NCI-H2029 treated with DMSO at 0.1 percent for 48 hours (cell line): ENCODE measurements around the gene NAV2.
A peak's percentile ranks its signal among the peaks of the same experiment; 100 is the strongest.
"Not testable (repeated sequence)": the region's sequence is repeated elsewhere in the genome, so short reads cannot be mapped to it uniquely, and the experiment has no call there.

Experiments used
- DNase-seq: peaks from one replicate; lab custom pipeline; 2025; lab: John Stamatoyannopoulos, UW

NAV2 gene

GRCh38 chr11:20005747-20006146 lies 293.1 kb downstream of the NAV2 start:
- no peak for DNase-seq

- not testable (repeated sequence) for DNase-seq
Measured at GRCh38 chr11:20006618-20007017, 294.0 kb downstream of the NAV2 start.

DNA sequence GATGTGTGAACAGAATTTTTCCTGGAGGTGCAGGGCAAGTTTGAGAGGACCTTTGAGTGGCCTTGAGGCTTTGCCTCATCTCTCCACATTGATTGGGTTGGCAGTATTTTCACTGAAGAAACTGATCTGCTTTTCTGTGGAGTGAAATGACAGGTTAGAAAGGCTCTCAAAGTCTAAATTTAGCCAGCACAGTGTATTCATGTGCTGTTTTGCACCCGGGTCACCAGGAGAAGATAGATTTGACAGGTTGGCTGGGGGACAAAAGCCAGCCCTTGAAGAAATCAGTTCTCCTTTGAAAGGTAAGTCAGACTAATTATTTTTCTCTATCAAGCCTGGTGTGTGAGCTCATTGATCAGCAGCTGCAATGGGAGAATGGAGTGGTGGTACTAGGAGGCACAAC lies 294.7 kb downstream of the NAV2 start:
- no peak for DNase-seq

GRCh38 chr11:20008190-20008870 lies 295.7 kb downstream of the NAV2 start:
- no peak for DNase-seq

GRCh38 chr11:20008871-20009644 lies 296.4 kb downstream of the NAV2 start:
- DNase-seq: no peak

DNA sequence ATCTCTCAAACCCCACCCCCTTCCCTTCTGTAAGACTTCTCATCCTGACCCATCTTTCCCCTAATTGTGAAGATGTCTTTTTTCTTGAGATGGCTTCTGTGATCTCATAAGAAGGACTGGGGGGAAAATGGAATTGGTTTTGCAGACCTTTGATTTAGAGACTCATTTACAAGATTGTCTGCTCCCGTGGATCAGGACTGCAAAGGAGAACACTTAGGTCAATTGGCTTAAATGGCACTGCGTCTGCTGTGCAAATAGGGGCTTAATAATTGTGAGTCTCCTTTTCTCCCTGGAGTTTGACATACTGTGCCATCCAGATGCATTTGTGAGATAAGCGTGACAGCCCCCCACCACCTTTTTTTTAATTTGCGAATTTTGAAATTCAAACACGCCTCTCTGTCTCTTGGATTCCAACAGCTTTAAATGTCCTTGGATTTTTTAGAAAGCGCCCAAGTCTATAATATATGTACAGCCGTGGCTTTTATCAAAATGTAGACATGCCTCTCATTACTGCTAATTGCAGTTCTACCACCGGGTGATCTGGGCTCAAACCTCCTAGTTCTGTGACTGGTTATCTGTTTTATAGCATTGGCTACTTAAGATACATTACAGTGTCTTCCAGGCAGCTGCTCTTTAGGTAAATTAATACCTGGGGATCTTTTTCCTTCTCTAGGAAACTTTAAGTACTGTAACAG lies 297.7 kb downstream of the NAV2 start:
- no peak for DNase-seq

DNA sequence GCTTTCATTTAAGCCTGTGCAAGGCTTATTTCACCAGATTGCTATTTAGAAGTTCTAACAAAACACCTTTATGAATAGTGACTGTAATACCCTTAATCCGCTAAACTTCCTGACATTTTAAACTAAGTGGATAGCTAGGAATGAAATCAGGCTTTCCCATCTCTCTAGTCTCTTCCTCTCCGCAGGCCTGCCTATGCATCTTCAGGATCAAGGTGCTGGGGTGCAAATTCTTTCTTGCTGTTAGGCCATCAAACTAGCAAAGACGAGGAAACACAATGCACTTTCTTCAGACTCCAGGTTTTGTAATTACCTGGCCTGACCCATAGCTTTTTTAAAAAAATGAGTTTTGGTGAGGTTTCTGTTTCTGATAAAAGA lies 298.2 kb downstream of the NAV2 start:
- no peak for DNase-seq

DNA sequence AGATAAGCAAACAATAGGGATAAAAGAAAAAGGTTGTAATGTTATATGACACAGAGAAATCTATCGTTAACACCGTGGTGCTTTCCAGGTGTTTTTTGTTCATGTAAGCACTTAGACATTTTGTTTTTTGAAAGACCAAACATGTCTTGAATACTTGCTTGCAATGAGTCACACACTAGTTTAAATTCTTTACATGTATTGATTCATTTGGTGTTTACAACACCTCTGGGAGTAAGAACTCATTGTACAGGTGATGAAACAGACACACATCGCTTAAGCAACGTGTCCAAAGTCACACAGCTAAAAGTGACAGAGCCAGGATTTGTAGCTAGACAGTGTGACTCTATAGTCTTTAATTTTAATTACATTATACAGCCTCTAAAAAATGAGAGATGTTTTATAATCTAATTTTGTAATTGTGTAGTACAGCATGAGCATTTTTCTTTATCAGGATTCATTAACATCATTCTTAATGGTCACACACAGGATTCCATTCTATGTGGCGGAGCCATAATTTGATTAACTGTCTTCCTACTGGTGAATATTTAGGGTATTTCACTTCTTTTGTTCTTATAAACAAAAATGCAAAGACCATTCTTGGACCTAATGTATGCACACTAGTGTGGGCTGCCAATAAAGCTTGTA lies 298.8 kb downstream of the NAV2 start:
- DNase-seq: no peak

- peak; percentile 65 for DNase-seq
Measured at GRCh38 chr11:20013346-20014066, 300.9 kb downstream of the NAV2 start.

- no peak for DNase-seq
Measured at GRCh38 chr11:20014067-20014402, 301.4 kb downstream of the NAV2 start.

- DNase-seq: no peak
Measured at GRCh38 chr11:20015101-20015500, 302.5 kb downstream of the NAV2 start.

GRCh38 chr11:20015529-20016427 lies 303.1 kb downstream of the NAV2 start:
- DNase-seq: peak; percentile 99

DNA sequence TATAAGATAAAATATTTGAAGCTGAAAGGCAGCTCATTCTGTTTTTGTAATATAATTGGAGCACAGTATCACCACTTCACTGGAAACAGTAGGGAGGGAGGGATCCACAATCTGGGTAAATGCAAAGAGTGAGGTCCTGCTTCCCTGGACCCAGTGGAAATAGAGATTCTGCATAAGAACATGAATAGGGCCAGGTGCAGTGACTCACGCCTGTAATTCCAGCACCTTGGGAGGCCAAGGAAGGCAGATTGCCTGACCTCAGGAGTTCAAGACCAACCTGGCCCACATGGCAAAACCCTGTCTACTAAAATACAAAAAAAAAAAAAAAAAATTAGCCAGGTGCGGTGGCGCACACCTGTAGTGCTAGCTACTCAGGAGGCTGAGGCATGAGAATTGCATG lies 303.9 kb downstream of the NAV2 start:
- DNase-seq: no peak

DNA sequence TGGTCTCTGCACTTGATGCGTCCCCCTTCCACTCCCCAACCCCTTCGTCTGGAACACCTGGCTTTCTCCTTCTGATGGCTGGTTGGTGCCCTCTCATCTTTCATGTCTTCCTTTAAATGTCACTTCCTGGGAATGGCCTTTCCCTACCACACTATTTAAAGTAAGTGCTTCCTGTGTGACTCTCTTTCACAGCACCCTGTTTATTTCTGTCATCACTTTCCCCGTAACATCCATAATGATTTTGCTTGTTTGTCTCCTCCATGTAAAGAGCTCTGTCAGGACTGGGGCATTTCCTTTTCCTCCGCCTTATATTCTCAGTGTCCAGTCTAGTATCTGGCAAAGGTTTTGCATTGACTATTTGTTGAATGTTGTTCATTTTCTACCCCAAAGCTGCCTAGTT lies 304.7 kb downstream of the NAV2 start:
- DNase-seq: peak; percentile 91

GRCh38 chr11:20020198-20020597 lies 307.6 kb downstream of the NAV2 start:
- no peak for DNase-seq

GRCh38 chr11:20020716-20021115 lies 308.1 kb downstream of the NAV2 start:
- DNase-seq: no peak

- no peak for DNase-seq
Measured at GRCh38 chr11:20021212-20021611, 308.6 kb downstream of the NAV2 start.

DNA sequence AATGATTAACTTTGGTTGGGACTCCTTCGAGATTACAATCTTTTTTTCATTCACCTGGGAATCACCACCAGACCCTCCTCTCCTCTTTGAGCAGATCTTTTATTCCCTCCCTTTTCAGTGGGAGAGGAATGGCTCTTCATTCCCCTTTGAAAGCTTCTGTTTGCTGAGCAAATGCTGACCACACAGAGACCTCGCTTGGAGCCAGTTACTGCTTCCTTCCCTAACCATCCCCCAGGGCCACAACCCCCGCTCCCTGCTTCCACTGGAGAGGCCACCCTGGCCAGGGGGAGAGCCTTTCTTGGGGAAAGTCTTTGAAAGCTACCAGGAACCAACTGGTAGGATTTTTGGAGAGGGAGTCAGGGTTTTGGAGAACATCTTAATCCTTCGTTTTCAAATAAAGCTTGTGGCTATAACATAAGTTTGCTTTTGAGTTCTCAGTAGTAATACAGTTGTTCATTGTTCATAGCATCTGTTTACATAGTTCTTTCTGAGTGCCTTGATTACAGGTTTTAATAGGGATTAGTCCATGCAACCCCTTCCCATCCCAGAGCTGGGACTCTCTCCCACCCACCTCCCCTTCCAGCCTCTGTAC lies 309.2 kb downstream of the NAV2 start:
- DNase-seq: no peak

DNA sequence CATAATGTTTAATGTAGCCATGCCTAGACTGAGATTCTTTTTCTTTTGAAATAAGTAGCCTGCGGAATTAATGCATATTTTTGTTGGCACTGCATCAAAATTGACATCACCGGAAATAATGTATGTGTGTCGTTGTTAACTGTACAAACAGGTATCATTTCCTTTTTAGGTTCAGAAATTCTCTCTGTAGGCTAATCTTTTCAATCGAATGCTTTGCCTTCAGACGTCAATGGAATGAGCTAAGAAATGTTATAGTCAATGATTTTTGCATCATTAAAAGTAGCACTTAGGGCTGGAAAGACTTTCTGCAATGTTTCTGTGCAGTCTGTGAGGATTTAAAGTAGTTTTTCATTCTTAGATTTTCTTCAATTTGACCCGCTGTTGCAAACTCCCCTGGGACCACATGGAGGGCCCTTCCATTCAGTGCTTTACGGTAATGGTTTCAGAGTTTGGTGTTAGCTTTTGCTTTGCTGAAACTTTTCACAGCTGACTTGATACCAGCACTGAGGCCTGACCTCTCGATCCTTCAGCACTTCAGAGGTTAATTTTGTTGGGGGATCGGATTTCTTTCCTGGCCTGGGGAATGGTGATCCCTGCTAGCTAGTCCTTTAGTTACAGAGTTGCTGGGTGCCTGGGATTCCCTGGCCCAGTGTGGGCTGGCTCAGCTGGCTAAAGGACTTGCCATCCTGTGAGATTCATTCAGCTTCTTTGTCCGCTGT lies 309.9 kb downstream of the NAV2 start:
- DNase-seq: peak; percentile 62

GRCh38 chr11:20023082-20023426 lies 310.4 kb downstream of the NAV2 start:
- DNase-seq: no peak
